ENCODE data around the gene ARHGAP45.
"Not testable (repeated sequence)": the region's sequence is repeated elsewhere in the genome, so short reads cannot be mapped to it uniquely, and the experiment has no call there.

Gene ARHGAP45

DNA sequence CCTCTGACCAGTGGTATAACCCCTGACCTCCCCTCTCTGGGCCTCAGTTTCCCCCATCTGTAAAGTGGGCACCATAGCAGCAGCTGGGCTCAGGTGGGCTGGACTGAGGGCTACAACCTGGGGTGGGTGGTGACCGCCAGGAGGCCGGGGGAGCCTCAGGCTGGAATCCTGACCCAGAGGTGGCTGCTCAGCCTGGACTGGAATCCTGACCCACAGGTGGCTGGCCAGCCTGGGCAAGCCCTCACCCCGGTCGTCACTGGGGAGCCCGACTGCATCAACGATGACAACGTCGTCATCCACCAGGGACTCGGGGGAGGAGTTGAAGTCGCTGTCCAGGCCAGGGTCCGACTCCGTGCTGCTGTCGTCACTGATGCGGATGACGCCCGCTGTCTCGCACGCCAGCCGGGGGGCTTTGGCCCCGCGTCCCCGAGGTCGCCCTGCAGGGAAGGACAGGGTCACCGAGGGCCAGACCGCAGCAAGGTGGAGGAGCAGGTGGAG lies 47.1 kb downstream of the ARHGAP45 start:
- no peak for DNase-seq (ENCODE audit: low read depth)

DNA sequence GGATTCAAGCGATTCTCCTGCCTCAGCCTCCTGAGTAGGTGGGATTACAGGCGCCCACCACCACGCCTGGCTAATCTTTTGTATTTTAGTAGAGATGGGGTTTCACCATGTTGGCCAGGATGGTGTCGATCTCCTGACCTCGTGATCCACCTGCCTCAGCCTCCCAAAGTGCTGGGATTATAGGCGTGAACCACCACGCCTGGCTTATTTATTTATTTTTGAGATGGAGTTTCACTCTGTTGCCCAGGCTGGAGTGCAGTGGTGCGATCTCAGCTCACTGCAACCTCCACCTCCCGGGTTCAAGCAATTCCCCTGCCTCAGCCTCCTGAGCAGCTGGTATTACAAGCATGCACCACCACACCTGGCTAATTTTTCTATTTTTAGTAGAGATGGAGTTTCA lies 47.8 kb downstream of the ARHGAP45 start:
- DNase-seq (ENCODE audit: low read depth); H3K4me3 ChIP-seq (ENCODE audit: low read depth, low read length): not testable (repeated sequence)

More for the DNA sequence above, 47.1 kb downstream of the ARHGAP45 start:
- no peak for TF ChIP-seq CTCF (IDR thresholded peaks at IDR 0.05; ENCODE audit: insufficient read depth, low read depth, low read length, missing control alignments)
- no peak overlapping the region for H3K4me3 ChIP-seq (ENCODE audit: low read depth, low read length)

GRCh38 chr19:1115646-1116420 lies 48.9 kb downstream of the ARHGAP45 start:
- DNase-seq (ENCODE audit: low read depth), result no peak
- no peak overlapping the region for H3K4me3 ChIP-seq (ENCODE audit: low read depth, low read length)
- no peak for TF ChIP-seq CTCF (IDR thresholded peaks at IDR 0.05; ENCODE audit: insufficient read depth, low read depth, low read length, missing control alignments)

DNA sequence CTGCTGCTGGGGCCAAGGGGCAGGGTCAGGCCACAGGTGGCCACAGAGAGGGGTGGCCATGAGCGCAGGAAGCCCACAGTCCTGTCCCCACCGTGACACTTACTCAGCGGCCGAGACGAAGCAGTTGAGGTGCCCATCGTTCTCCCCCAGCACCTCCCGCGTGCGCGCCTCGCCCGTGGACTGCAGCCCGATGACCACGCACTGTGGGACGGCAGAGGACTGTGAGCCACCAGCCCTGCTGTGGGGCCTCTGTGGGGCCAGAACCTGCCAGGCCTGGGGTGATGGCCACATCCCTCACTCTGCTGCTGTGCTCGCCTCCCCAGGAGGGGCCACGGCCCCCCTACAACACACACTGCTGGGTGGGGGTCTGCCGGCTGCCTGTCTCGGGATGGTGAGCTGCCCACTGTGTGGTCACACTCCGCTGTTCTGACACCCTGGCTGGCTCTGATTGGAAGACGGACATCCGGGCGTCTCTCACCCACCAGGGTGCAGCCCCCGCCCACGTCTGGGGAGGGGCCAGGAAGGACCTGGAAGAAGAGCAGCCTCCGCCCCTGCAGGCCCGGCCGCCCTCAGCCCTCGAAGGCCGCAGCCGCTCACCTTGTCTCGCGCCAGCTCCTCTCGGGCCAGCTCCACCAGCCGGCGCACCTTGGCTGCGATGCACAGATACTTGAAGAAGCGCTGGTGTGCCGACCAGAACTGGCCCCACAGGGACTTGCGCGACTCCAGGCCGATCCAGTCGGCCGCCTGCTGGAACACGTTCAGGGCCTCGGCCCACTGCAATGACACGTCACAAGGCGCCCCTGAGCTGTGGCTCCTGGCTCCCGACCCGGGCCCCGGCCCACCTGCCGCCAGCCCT lies 50.0 kb downstream of the ARHGAP45 start:
- no peak for TF ChIP-seq CTCF (IDR thresholded peaks at IDR 0.05; ENCODE audit: insufficient read depth, low read depth, low read length, missing control alignments)
- no peak for DNase-seq (ENCODE audit: low read depth)
- no peak overlapping the region for H3K4me3 ChIP-seq (ENCODE audit: low read depth, low read length)

- TF ChIP-seq CTCF (IDR thresholded peaks at IDR 0.05; ENCODE audit: insufficient read depth, low read depth, low read length, missing control alignments), result no peak
These were observed 50.7 kb downstream of the ARHGAP45 start for GRCh38 chr19:1117654-1118053.

GRCh38 chr19:1118999-1119398 lies 52.0 kb downstream of the ARHGAP45 start:
- no peak for DNase-seq (ENCODE audit: low read depth)
- no peak for TF ChIP-seq CTCF (IDR thresholded peaks at IDR 0.05; ENCODE audit: insufficient read depth, low read depth, low read length, missing control alignments)
- no peak overlapping the region for H3K4me3 ChIP-seq (ENCODE audit: low read depth, low read length)

More at GRCh38 chr19:1117654-1118053, 50.7 kb downstream of the ARHGAP45 start:
- no peak for DNase-seq (ENCODE audit: low read depth)
- H3K4me3 ChIP-seq (ENCODE audit: low read depth, low read length), result no peak overlapping the region
